HEK293 (cell line): ENCODE measurements around the gene SLC9A9.

Experiments used
- PRDM1 ChIP-seq: fragments of 450-650 bp; formaldehyde crosslinking; IDR thresholded peaks from 2 replicates; pipeline ENCODE4; 2016; ENCODE audit warnings: missing biosample characterization, missing genetic modification characterization
- RBAK ChIP-seq: fragments of 450-650 bp; formaldehyde crosslinking; IDR thresholded peaks from 2 replicates; pipeline ENCODE4 v1.5.1; 2016; ENCODE audit warnings: missing biosample characterization, missing genetic modification characterization
- TCF7L2 ChIP-seq: IDR thresholded peaks from 2 replicates; pipeline ENCODE4 v1.6.1; 2011; ENCODE audit warnings: low read depth, mild to moderate bottlenecking, inconsistent platforms, low read length, moderate library complexity, borderline replicate concordance
- TRIM28 ChIP-seq: IDR thresholded peaks from 2 replicates; pipeline ENCODE4 v1.6.1; 2011; ENCODE audit warnings: low read length, control low read depth, borderline replicate concordance
- ZBTB7A ChIP-seq: fragments of 450-650 bp; formaldehyde crosslinking; IDR thresholded peaks from 2 replicates; pipeline ENCODE4 v1.5.1; 2016; ENCODE audit warnings: low read depth, missing biosample characterization, missing genetic modification characterization
- ZNF114 ChIP-seq: fragments of 450-650 bp; formaldehyde crosslinking; IDR thresholded peaks from 2 replicates; pipeline ENCODE4 v1.5.0; 2017; ENCODE audit warnings: missing biosample characterization, missing genetic modification characterization
- ZNF311 ChIP-seq: fragments of 450-650 bp; formaldehyde crosslinking; IDR thresholded peaks from 2 replicates; pipeline ENCODE4 v1.5.1; 2017; ENCODE audit warnings: missing biosample characterization, missing genetic modification characterization, borderline replicate concordance
- ZNF530 ChIP-seq: fragments of 450-650 bp; formaldehyde crosslinking; IDR thresholded peaks from 2 replicates; pipeline ENCODE4 v1.5.1; 2016; ENCODE audit warnings: low read depth, missing biosample characterization, missing genetic modification characterization
- ZNF660 ChIP-seq: fragments of 450-650 bp; IDR thresholded peaks from 2 replicates; pipeline ENCODE4 v1.5.1; 2018; ENCODE audit warnings: missing biosample characterization, mild to moderate bottlenecking, missing genetic modification characterization
- ZNF670 ChIP-seq: fragments of 450-650 bp; formaldehyde crosslinking; IDR thresholded peaks from 2 replicates; pipeline ENCODE4 v1.5.1; 2016; ENCODE audit warnings: missing biosample characterization, missing genetic modification characterization, low read depth
- ZNF677 ChIP-seq: fragments of 450-650 bp; IDR thresholded peaks from 2 replicates; pipeline ENCODE4 v1.5.0; 2018; ENCODE audit warnings: missing biosample characterization, mild to moderate bottlenecking, missing genetic modification characterization, moderate library complexity
- TF ChIP-seq, protein P1 (sequence below): fragments of 450-650 bp; formaldehyde crosslinking; IDR thresholded peaks from 2 replicates; pipeline ENCODE4 v1.5.1; 2016; ENCODE audit warnings: missing biosample characterization, missing genetic modification characterization, borderline replicate concordance
- TF ChIP-seq, protein P2 (sequence below): fragments of 450-650 bp; formaldehyde crosslinking; IDR thresholded peaks from 2 replicates; pipeline ENCODE4 v1.5.1; 2016; ENCODE audit warnings: missing biosample characterization, missing genetic modification characterization
- TF ChIP-seq, protein P3 (sequence below): fragments of 450-650 bp; formaldehyde crosslinking; IDR thresholded peaks from 2 replicates; pipeline ENCODE4 v1.5.1; 2016; ENCODE audit warnings: missing biosample characterization, missing genetic modification characterization

DNA sequence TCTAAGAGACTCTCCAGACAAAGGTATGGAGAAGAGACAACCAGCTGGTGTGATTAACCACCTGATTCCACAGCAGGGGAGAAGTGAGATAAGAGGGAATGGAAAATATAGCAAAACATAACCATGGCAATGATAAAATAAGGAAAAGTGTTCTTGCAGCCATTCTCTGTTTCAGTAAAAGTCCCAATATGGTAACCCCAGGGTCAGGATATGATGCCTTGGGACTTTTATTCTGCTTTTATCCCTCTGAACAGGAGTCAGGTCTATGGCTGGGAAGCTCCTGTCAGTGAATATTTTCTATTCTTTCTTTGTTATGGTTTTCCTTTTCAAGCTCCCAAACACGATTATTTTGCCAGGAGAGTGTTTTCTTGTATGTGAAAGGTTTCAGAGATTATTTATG is 94.2 kb downstream of the SLC9A9 start:
- no peak for TF ChIP-seq ZBTB7A (tag by site-specific recombination)
- no peak for TF ChIP-seq ZNF114
- TF ChIP-seq, protein P1, sequence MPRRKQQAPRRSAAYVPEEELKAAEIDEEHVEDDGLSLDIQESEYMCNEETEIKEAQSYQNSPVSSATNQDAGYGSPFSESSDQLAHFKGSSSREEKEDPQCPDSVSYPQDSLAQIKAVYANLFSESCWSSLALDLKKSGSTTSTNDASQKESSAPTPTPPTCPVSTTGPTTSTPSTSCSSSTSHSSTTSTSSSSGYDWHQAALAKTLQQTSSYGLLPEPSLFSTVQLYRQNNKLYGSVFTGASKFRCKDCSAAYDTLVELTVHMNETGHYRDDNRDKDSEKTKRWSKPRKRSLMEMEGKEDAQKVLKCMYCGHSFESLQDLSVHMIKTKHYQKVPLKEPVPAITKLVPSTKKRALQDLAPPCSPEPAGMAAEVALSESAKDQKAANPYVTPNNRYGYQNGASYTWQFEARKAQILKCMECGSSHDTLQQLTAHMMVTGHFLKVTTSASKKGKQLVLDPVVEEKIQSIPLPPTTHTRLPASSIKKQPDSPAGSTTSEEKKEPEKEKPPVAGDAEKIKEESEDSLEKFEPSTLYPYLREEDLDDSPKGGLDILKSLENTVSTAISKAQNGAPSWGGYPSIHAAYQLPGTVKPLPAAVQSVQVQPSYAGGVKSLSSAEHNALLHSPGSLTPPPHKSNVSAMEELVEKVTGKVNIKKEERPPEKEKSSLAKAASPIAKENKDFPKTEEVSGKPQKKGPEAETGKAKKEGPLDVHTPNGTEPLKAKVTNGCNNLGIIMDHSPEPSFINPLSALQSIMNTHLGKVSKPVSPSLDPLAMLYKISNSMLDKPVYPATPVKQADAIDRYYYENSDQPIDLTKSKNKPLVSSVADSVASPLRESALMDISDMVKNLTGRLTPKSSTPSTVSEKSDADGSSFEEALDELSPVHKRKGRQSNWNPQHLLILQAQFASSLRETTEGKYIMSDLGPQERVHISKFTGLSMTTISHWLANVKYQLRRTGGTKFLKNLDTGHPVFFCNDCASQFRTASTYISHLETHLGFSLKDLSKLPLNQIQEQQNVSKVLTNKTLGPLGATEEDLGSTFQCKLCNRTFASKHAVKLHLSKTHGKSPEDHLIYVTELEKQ (tag by site-specific recombination), result no peak
- no peak for TF ChIP-seq ZNF660 (tag by site-specific recombination)
- TF ChIP-seq, protein P2, sequence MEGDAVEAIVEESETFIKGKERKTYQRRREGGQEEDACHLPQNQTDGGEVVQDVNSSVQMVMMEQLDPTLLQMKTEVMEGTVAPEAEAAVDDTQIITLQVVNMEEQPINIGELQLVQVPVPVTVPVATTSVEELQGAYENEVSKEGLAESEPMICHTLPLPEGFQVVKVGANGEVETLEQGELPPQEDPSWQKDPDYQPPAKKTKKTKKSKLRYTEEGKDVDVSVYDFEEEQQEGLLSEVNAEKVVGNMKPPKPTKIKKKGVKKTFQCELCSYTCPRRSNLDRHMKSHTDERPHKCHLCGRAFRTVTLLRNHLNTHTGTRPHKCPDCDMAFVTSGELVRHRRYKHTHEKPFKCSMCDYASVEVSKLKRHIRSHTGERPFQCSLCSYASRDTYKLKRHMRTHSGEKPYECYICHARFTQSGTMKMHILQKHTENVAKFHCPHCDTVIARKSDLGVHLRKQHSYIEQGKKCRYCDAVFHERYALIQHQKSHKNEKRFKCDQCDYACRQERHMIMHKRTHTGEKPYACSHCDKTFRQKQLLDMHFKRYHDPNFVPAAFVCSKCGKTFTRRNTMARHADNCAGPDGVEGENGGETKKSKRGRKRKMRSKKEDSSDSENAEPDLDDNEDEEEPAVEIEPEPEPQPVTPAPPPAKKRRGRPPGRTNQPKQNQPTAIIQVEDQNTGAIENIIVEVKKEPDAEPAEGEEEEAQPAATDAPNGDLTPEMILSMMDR, result no peak
- TF ChIP-seq TCF7L2, result no peak
- TF ChIP-seq, protein P3, sequence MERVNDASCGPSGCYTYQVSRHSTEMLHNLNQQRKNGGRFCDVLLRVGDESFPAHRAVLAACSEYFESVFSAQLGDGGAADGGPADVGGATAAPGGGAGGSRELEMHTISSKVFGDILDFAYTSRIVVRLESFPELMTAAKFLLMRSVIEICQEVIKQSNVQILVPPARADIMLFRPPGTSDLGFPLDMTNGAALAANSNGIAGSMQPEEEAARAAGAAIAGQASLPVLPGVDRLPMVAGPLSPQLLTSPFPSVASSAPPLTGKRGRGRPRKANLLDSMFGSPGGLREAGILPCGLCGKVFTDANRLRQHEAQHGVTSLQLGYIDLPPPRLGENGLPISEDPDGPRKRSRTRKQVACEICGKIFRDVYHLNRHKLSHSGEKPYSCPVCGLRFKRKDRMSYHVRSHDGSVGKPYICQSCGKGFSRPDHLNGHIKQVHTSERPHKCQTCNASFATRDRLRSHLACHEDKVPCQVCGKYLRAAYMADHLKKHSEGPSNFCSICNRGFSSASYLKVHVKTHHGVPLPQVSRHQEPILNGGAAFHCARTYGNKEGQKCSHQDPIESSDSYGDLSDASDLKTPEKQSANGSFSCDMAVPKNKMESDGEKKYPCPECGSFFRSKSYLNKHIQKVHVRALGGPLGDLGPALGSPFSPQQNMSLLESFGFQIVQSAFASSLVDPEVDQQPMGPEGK (tag by site-specific recombination), result no peak
- TF ChIP-seq TRIM28, result no peak
- TF ChIP-seq ZNF530 (tag by site-specific recombination), result no peak
- no peak for TF ChIP-seq PRDM1 (tag by site-specific recombination)
- TF ChIP-seq RBAK (tag by site-specific recombination), result no peak
- TF ChIP-seq ZNF670 (tag by site-specific recombination), result no peak
- no peak for TF ChIP-seq ZNF677
- TF ChIP-seq ZNF311 (tag by site-specific recombination), result no peak
